CD4-positive, alpha-beta T cell treated with Interleukin-10 for 1 hour (primary cell): ENCODE results near the gene TRIM5.
A peak's percentile ranks its signal among the peaks of the same experiment; 100 is the strongest.
"Not testable (repeated sequence)": the region's sequence is repeated elsewhere in the genome, so short reads cannot be mapped to it uniquely, and the experiment has no call there.

Source experiments
- DNase-seq: peaks from one replicate; pipeline ENCODE4 v3.0.0-alpha.2; 2020

TRIM5 gene

GRCh38 chr11:5688482-5688881, 3.6 kb upstream of the TRIM5 start:
- no peak for DNase-seq

- no peak for DNase-seq
Measured at GRCh38 chr11:5686426-5686825, 1.6 kb upstream of the TRIM5 start.

- peak; percentile 5 for DNase-seq
Measured at GRCh38 chr11:5684036-5684645, 733 bp downstream of the TRIM5 start.

GRCh38 chr11:5683620-5684019, 1.3 kb downstream of the TRIM5 start:
- peak; percentile 68 for DNase-seq

- not testable (repeated sequence) for DNase-seq
Measured at GRCh38 chr11:5682890-5683441, 1.9 kb downstream of the TRIM5 start.

- DNase-seq = no peak
Measured at GRCh38 chr11:5679811-5680210, 5.1 kb downstream of the TRIM5 start.

- no peak for DNase-seq
Measured at GRCh38 chr11:5674391-5674790, 10.5 kb downstream of the TRIM5 start.

- no peak for DNase-seq
Measured at GRCh38 chr11:5671831-5672230, 13.0 kb downstream of the TRIM5 start.

GRCh38 chr11:5666402-5666793, 18.5 kb downstream of the TRIM5 start:
- no peak for DNase-seq

GRCh38 chr11:5665746-5666401, 19.0 kb downstream of the TRIM5 start:
- DNase-seq = no peak

- no peak for DNase-seq
Measured at GRCh38 chr11:5665051-5665570, 19.8 kb downstream of the TRIM5 start.

GRCh38 chr11:5663511-5663910, 21.4 kb downstream of the TRIM5 start:
- DNase-seq = no peak

GRCh38 chr11:5658318-5658717, 26.6 kb downstream of the TRIM5 start:
- DNase-seq = no peak

- not testable (repeated sequence) for DNase-seq
Measured at GRCh38 chr11:5656956-5657355, 27.9 kb downstream of the TRIM5 start.

- no peak for DNase-seq
Measured at GRCh38 chr11:5655474-5655873, 29.4 kb downstream of the TRIM5 start.

GRCh38 chr11:5646139-5646538, 38.7 kb downstream of the TRIM5 start:
- no peak for DNase-seq

GRCh38 chr11:5643585-5643984, 41.3 kb downstream of the TRIM5 start:
- no peak for DNase-seq

- no peak for DNase-seq
Measured at GRCh38 chr11:5639953-5640352, 44.9 kb downstream of the TRIM5 start.

- no peak for DNase-seq
Measured at GRCh38 chr11:5631969-5632635, 52.8 kb downstream of the TRIM5 start.

GRCh38 chr11:5631417-5631816, 53.5 kb downstream of the TRIM5 start:
- DNase-seq = no peak

GRCh38 chr11:5626196-5626595, 58.7 kb downstream of the TRIM5 start:
- DNase-seq = no peak

GRCh38 chr11:5625281-5625680, 59.6 kb downstream of the TRIM5 start:
- no peak for DNase-seq

- peak; percentile 78 for DNase-seq
Measured at GRCh38 chr11:5624489-5625279, 60.2 kb downstream of the TRIM5 start, which contains the start of gene TRIM34. TSS of gene TRIM34 (plus strand) at chr11:5625001. CDS start at chr11:5632332, 7,331 bp downstream.
